Peyer's patch (tissue), 4 donors: ENCODE data around the gene PPFIBP1.

Experiments
- POLR2A ChIP-seq, 2 donors: fragments of 450-650 bp; IDR thresholded peaks; one replicate each; pipeline ENCODE4 v1.5.1; 2017; ENCODE audit warnings: antibody characterized with exemption in 2 of 2, mild to moderate bottlenecking in 2 of 2, moderate library complexity in 2 of 2
- TF ChIP-seq, protein P1 (sequence below), 6 experiments: fragments of 450-650 bp in 4 of 6; fragments of 200-600 bp in 2 of 6; sonication (generic) in 1 of 6; IDR thresholded peaks; one replicate each; pipeline ENCODE4 v1.5.1; 2017 to 2019; ENCODE audit warnings: antibody characterized with exemption in 6 of 6, mild to moderate bottlenecking in 3 of 6, moderate library complexity in 1 of 6

- TF ChIP-seq, protein P1, sequence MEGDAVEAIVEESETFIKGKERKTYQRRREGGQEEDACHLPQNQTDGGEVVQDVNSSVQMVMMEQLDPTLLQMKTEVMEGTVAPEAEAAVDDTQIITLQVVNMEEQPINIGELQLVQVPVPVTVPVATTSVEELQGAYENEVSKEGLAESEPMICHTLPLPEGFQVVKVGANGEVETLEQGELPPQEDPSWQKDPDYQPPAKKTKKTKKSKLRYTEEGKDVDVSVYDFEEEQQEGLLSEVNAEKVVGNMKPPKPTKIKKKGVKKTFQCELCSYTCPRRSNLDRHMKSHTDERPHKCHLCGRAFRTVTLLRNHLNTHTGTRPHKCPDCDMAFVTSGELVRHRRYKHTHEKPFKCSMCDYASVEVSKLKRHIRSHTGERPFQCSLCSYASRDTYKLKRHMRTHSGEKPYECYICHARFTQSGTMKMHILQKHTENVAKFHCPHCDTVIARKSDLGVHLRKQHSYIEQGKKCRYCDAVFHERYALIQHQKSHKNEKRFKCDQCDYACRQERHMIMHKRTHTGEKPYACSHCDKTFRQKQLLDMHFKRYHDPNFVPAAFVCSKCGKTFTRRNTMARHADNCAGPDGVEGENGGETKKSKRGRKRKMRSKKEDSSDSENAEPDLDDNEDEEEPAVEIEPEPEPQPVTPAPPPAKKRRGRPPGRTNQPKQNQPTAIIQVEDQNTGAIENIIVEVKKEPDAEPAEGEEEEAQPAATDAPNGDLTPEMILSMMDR (IDR thresholded peaks at IDR 0.05) = peak; percentile 39 to 93 (median 83)
- no peak for TF ChIP-seq POLR2A (IDR thresholded peaks at IDR 0.05)
Observed at GRCh38 chr12:27703720-27704452, 179.9 kb downstream of the PPFIBP1 start.
